ENCODE measurements around the gene SH3BGRL2. TPM values are rescaled to one million over a fixed set of nuclear protein-coding genes. Genes with fewer than 3 reads are reported as not detected.
A peak's percentile ranks its signal among the peaks of the same experiment; 100 is the strongest.
"Not testable (repeated sequence)": the region's sequence is repeated elsewhere in the genome, so short reads cannot be mapped to it uniquely, and the experiment has no call there.

Gene SH3BGRL2
- total RNA-seq, 3 donors from 2014 or later = 0.14 to 0.92 (median 0.51) TPM

DNA sequence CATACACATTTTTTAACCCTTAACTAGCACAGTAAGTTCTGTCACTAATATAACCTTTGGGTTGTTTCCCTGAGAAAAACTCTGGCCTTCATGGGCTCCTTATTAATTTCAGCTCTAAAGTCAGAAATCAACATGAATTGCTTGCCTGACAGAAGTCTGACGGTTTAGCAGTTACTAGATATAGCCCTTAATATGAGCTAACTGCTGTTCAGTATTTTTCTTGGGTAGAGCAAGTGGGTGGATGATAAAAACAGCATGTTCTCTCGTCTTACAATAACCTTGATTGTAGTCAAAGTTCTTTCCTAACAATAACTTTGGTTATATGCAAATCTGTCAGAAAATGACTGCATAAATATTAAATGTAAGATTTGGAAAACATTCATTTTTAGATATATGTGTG is 81.0 kb downstream of the SH3BGRL2 start:
- H3K36me3 Mint-ChIP-seq (ENCODE audit: insufficient read depth) = no peaks in the 10 kb centered on the region
- ATAC-seq (no peak), DNase-seq (no peak)
- H3K4me3 Mint-ChIP-seq = no peak overlapping the region
- no peaks in the 10 kb centered on the region for H3K9me3 Mint-ChIP-seq
- no peaks in the 10 kb centered on the region for H3K27me3 Mint-ChIP-seq (ENCODE audit: low read depth)
- H3K4me1 Mint-ChIP-seq (ENCODE audit: low read depth) = no peaks in the 10 kb centered on the region

DNA sequence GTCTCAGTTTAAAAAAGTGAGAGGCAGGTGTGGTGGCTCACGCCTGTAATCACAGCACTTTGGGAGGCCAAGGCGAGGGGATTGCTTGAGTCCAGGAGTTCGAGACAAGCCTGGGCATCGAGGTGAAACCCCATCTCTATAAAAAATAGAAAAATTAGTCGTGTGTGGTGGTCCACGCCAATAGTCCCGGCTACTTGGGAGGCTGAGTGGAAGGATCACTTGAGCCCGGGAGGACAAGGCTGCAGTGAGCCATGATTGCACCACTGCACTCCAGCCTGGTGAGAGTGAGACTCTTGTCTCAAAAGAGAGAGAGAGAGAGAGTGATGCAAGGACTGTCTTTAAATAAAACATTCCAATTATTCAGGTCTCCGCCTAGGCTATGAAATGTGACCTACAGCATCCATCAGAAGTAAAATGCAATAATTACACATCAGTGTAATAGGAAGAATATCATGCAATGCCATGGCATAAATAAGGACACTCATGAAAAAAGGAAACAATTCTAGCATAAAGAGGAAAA is 81.5 kb downstream of the SH3BGRL2 start:
- no peaks in the 10 kb centered on the region for H3K4me1 Mint-ChIP-seq (ENCODE audit: low read depth)
- H3K27me3 Mint-ChIP-seq (ENCODE audit: low read depth) = no peaks in the 10 kb centered on the region
- no peaks in the 10 kb centered on the region for H3K36me3 Mint-ChIP-seq (ENCODE audit: insufficient read depth)
- ATAC-seq = no peak
- no peaks in the 10 kb centered on the region for H3K9me3 Mint-ChIP-seq
- no peak for DNase-seq
- H3K4me3 Mint-ChIP-seq = no peak overlapping the region

DNA sequence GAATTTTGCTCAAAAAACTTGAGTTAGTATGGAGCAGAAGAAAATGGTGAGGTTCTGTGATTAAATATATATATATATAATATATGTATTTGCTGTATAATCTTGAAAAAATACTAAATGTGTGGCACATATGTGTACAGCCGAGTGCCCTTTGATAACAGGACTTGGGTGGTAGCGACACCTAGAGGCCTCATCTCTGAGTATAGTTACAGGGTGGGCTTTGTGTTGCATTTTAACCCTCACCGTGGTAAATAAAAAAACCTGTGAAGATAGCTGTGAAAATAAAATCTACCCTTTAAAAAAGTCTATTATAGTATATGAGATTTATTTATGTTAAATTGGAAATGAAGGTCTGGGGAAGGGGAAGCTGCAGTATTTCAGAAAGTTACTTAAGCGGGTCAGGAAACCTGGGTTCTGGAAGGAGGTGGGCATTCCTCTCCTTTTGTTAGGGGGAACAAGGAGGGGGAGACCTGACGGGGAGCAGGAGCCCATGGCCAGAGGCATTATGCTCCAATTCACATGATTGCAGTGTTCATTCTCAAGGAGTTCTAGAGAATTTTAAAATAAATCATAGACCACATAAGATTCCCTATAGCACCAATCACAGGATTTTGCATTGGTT is 82.7 kb downstream of the SH3BGRL2 start:
- Mint-ChIP-seq H3K9me3 (no peaks in the 10 kb centered on the region), H3K27me3 (ENCODE audit: low read depth) (no peaks in the 10 kb centered on the region), H3K4me3 (no peak overlapping the region), H3K4me1 (ENCODE audit: low read depth) (no peaks in the 10 kb centered on the region), H3K36me3 (ENCODE audit: insufficient read depth) (no peaks in the 10 kb centered on the region)
- ATAC-seq (peak in 1 of 2 donors; percentile 38), DNase-seq (peak; percentile 49)

DNA sequence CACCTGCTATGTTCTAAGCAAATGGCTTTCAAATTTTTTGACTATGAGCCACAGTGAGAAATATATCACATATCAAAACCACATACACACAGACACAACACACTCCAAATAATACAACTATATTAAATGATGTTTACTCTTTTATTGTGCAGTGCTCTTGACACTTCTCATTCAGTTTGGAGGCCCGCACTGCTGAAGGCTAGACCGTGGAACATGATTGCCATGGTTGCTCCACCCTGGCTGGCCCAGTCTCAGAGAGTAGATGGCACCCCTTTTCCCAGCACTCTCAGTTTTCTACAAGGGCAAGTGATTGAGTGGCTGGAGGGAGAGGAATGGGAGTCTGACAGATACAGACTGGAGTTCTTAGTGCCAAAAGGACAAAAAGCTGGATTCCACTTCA is 86.9 kb downstream of the SH3BGRL2 start:
- ATAC-seq (no peak), DNase-seq (no peak)
- no peaks in the 10 kb centered on the region for H3K9me3 Mint-ChIP-seq
- H3K4me3 Mint-ChIP-seq = no peak overlapping the region
- H3K27me3 Mint-ChIP-seq (ENCODE audit: low read depth) = peaks cover 1% of the 10 kb centered on the region
- H3K36me3 Mint-ChIP-seq (ENCODE audit: insufficient read depth) = no peaks in the 10 kb centered on the region
- H3K4me1 Mint-ChIP-seq (ENCODE audit: low read depth) = no peaks in the 10 kb centered on the region

DNA sequence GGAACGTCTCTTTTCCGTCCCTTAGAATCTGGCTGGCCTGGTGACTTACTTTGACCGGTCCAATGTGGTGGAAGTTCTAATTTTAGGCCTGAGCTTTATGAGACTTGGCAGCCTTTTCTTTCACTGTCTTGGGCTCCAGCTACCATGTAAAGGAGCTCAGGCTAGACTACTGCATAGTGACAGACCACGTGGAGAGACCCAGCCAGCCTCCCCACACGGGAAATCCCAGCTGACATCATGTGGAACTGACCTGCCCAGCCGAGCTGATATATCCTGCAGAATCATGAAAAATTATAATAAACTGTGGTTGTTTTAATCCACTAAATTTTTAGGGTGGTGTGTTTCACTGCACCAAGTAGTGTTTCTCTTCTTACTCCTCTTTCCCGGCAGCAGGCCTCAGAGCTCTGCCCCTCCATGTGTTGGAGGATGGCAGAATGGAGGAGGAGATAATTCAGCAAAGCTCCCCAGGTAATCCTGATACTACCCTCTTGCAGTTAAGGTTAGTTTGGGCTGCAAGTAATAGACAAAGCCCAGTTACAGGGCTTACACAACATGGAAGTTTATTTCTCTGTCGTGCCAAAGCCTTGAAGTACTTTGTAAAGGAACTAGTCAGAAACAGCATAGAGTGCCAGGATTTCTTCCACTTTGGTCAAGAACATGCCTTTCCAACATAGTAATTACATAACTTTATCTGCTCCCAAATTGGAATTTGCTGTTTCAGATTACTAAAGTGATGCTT is 87.5 kb downstream of the SH3BGRL2 start:
- no peaks in the 10 kb centered on the region for H3K4me1 Mint-ChIP-seq (ENCODE audit: low read depth)
- H3K36me3 Mint-ChIP-seq (ENCODE audit: insufficient read depth) = no peaks in the 10 kb centered on the region
- ATAC-seq = no peak
- peaks cover 1% of the 10 kb centered on the region for H3K27me3 Mint-ChIP-seq (ENCODE audit: low read depth)
- no peak overlapping the region for H3K4me3 Mint-ChIP-seq
- no peaks in the 10 kb centered on the region for H3K9me3 Mint-ChIP-seq
- DNase-seq = no peak

DNA sequence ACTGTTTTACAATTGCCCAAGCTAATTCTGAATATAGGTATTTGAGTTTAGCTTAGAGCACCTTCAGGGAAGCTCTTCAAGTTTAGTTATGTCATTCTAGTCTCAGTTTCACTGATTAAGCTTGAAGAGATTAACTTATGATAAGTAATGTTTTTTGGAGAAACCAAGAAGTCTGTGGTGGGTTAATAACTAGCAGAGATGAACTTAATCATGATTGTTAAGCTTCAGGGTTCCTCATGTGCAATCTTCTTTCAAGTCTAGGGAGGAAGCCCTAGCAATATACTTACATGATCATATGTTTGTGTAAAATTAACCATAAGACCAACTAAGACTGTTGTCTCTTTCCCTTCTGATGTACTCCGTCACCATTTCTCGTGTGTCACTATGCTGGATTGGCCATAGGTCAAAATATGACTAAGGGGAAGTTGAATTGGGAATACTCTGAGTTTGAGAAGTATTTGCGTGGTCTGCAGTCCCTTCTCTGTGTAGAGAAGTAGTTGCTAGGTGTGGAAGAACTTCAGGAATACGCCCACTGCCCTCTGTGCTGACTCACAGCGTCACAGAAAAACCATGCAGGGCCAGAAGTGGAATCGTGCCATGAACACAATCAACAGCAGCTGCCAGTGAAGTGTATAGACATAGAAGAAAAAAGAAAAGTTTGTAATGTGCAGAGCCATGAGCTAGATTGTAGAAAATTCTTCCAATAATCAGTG is 88.3 kb downstream of the SH3BGRL2 start:
- DNase-seq (no peak), ATAC-seq (no peak)
- Mint-ChIP-seq H3K4me1 (ENCODE audit: low read depth) (no peaks in the 10 kb centered on the region), H3K27me3 (ENCODE audit: low read depth) (peaks cover 1% of the 10 kb centered on the region), H3K4me3 (no peak overlapping the region), H3K36me3 (ENCODE audit: insufficient read depth) (no peaks in the 10 kb centered on the region), H3K9me3 (no peaks in the 10 kb centered on the region)

DNA sequence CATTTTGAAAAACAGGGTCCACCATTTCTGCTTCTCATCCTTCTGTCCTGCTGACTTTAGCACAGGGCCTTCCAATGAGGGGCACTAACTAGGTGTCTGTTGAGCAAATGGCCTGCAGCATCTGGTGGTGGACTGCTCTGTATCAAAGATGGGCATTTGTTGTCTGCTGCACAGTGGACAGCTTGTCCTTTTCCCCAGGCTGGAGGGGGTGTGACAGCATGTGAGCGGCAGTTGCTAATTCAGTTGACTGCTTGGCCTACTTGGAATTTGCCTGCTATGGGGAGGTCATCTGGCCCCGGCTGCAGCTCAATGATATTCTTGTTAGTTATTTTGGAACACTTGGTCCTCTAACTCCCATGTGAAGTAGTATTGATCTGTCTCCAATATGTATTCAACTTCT is 93.7 kb downstream of the SH3BGRL2 start:
- no peaks in the 10 kb centered on the region for H3K36me3 Mint-ChIP-seq (ENCODE audit: insufficient read depth)
- no peaks in the 10 kb centered on the region for H3K9me3 Mint-ChIP-seq
- DNase-seq (no peak), ATAC-seq (no peak)
- H3K27me3 Mint-ChIP-seq (ENCODE audit: low read depth) = peaks cover 12% of the 10 kb centered on the region
- no peaks in the 10 kb centered on the region for H3K4me1 Mint-ChIP-seq (ENCODE audit: low read depth)
- H3K4me3 Mint-ChIP-seq = no peak overlapping the region

DNA sequence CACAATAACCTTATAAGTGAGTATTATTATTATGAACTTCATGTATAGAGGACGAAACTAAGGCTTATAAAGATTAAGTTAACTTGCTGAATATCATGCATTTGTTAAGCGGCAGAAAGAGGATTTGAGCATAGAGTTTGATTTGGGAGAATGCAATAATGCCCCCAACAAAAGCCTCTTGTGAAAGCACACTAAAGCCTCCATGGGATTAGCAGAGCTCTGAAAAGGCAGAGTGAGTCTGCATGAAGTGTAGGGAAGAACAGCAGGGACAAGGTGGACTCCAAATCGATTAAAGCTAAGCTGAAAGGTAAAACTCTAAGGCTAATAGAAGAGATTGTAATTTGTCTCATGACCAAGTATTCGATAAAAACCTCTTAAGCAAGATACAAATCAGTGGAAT is 100.3 kb downstream of the SH3BGRL2 start:
- ATAC-seq = no peak
- Mint-ChIP-seq H3K9me3 (no peaks in the 10 kb centered on the region), H3K4me1 (ENCODE audit: low read depth) (no peaks in the 10 kb centered on the region), H3K27me3 (ENCODE audit: low read depth) (peaks cover 15% of the 10 kb centered on the region), H3K36me3 (ENCODE audit: insufficient read depth) (no peaks in the 10 kb centered on the region), H3K4me3 (no peak overlapping the region)
- DNase-seq = no peak

DNA sequence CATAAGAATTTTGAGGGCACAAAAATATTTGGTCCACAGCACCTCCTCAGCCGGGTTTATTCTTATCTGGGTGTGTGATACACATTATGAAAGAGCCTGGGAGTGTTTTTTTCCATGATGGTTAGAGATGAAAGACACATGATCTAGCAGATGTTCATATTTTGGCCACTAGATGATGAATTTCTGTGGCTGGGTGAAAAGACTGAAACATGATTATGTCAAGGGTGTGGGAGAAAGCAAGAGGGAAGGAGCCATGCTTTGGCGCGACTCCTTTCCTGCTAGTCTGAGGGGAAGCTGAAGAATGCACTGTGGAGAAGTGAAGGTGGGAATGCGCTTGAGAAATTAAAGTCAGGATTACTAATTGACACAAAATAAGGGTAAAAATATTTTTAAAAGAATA is 102.3 kb downstream of the SH3BGRL2 start:
- Mint-ChIP-seq H3K27me3 (ENCODE audit: low read depth) (peaks cover 6% of the 10 kb centered on the region), H3K4me3 (no peak overlapping the region)
- ATAC-seq = no peak

DNA sequence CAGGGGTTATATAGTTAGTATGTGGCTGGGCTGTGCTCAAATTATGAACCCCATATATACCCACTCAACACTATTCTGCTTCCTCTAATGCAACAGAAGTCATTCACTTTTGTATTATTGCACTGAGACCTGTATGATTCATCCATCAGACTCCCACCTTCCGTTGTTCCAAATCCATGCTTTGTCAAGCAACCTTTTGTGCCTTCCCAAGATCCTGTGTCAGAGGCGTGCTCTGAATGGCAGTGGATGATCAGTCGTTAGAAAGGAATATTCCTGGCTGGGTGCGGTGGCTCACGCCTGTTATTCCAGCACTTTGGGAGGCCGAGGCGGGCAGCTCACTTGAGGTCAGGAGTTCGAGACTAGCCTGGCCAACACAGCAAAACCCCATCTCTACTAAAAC is 103.2 kb downstream of the SH3BGRL2 start:
- Mint-ChIP-seq H3K4me1 (ENCODE audit: low read depth) (no peaks in the 10 kb centered on the region), H3K36me3 (ENCODE audit: insufficient read depth) (no peaks in the 10 kb centered on the region), H3K4me3 (no peak overlapping the region), H3K9me3 (no peaks in the 10 kb centered on the region), H3K27me3 (ENCODE audit: low read depth) (peaks cover 6% of the 10 kb centered on the region)
- DNase-seq (no peak), ATAC-seq (no peak)

More for the DNA sequence above, 102.3 kb downstream of the SH3BGRL2 start:
- Mint-ChIP-seq H3K4me1 (ENCODE audit: low read depth) (no peaks in the 10 kb centered on the region), H3K36me3 (ENCODE audit: insufficient read depth) (no peaks in the 10 kb centered on the region), H3K9me3 (no peaks in the 10 kb centered on the region)
- DNase-seq = no peak

DNA sequence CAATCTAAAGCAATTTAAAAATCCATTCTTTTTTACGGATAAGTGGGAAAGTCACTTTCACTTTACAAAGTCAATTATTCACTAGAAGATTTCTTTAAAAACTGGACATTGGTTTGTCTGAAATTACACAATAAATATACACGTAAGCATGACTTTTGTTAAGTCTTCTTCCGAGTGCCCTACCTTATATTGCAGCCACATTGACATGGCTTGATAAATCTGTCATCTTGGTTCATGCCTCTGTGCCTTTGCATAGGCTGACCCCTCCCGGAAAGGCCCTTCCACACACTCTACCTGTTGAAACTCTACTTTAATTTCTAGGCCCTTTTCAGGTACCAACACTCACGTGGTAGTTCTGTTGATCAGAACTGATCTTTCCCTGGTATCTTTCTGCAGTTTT is 104.1 kb downstream of the SH3BGRL2 start:
- H3K4me3 Mint-ChIP-seq = no peak overlapping the region
- no peaks in the 10 kb centered on the region for H3K9me3 Mint-ChIP-seq
- H3K36me3 Mint-ChIP-seq (ENCODE audit: insufficient read depth) = no peaks in the 10 kb centered on the region
- ATAC-seq = no peak
- H3K4me1 Mint-ChIP-seq (ENCODE audit: low read depth) = no peaks in the 10 kb centered on the region
- no peak for DNase-seq
- peaks cover 6% of the 10 kb centered on the region for H3K27me3 Mint-ChIP-seq (ENCODE audit: low read depth)

DNA sequence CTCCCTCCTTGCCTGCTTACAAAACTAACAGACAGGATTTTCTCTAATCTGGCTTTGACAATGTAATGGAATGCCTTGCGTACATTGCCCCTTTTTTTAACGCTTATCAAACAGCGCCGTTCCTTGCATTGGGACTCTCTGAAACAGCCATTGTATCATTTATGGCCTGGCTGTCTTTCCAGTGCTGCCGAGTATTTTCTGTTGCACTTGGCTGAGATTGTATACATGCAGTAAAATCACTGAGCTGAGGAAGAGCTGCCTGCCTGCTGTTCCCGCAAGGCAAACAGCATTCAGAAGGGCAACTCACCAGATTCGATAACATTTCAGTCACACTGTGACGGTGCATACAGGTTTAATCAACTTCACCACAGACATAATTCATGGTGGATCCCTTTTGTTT is 106.0 kb downstream of the SH3BGRL2 start:
- DNase-seq (no peak), ATAC-seq (no peak)
- Mint-ChIP-seq H3K4me3 (no peak overlapping the region), H3K4me1 (ENCODE audit: low read depth) (no peaks in the 10 kb centered on the region), H3K27me3 (ENCODE audit: low read depth) (peaks cover 6% of the 10 kb centered on the region), H3K36me3 (ENCODE audit: insufficient read depth) (no peaks in the 10 kb centered on the region), H3K9me3 (no peaks in the 10 kb centered on the region)

DNA sequence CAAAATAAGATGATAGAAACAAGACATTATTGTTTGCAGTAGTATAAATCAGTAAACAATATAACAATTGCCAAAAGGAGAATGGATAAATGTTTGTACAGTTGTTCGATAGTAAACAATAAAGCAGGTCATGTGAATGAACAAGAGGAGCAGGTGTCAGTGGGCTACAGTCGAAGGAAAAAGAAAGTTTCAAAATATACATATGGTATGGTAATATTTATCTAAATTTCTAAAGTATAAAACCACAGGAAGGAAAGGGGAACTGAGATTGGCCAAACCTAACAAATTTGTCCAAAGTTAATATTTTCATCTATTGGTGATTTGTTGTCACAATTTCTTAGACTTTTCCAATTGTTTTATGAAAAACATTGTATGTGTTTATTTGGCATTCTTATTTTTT is 110.9 kb downstream of the SH3BGRL2 start:
- H3K4me3 Mint-ChIP-seq = no peak overlapping the region
- no peaks in the 10 kb centered on the region for H3K4me1 Mint-ChIP-seq (ENCODE audit: low read depth)
- no peak for DNase-seq
- peaks cover 2% of the 10 kb centered on the region for H3K36me3 Mint-ChIP-seq (ENCODE audit: insufficient read depth)
- no peaks in the 10 kb centered on the region for H3K27me3 Mint-ChIP-seq (ENCODE audit: low read depth)
- no peak for ATAC-seq
- H3K9me3 Mint-ChIP-seq = peaks cover 17% of the 10 kb centered on the region

DNA sequence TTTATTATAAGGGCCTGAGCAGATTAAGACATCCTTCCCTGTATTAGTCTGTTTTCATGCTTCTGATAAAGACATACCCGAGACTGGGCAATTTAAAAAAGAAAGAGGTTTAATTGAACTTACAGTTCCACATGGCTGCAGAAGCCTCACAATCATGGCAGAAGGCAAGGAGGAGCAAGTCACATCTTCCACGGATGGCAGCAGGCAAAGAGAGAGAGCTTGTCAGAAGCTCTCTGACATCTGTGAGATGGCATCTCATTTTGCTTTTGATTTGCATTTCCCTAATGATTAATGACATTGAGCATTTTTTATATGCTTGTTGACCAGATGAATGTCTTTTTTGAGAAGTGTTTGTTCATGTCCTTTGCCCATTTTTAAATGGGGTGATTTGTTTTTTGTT is 114.2 kb downstream of the SH3BGRL2 start:
- H3K27me3 Mint-ChIP-seq (ENCODE audit: low read depth); ATAC-seq; DNase-seq; H3K36me3 Mint-ChIP-seq (ENCODE audit: insufficient read depth); H3K4me1 Mint-ChIP-seq (ENCODE audit: low read depth); H3K4me3 Mint-ChIP-seq: not testable (repeated sequence)
- peaks cover 17% of the 10 kb centered on the region for H3K9me3 Mint-ChIP-seq

DNA sequence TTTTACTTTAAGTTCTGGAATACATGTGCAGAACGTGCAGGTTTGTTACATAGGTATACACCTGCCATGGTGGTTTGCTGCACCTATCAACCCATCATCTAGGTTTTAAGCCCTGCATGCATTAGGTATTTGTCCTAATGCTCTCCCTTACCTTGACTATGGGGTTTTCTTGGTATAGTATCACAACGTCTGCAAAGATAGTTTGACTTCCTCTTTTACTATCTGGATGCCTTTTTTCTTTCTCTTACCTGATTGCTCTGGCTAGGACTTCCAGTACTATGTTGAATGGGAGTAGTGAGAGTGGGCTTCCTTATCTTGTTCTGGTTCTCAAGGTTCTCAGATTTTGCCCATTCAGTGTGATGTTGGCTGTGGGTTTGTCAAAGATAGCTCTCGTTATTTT is 115.2 kb downstream of the SH3BGRL2 start:
- not testable (repeated sequence) for DNase-seq; H3K4me1 Mint-ChIP-seq (ENCODE audit: low read depth); H3K36me3 Mint-ChIP-seq (ENCODE audit: insufficient read depth); H3K27me3 Mint-ChIP-seq (ENCODE audit: low read depth); H3K4me3 Mint-ChIP-seq; ATAC-seq
- peaks cover 17% of the 10 kb centered on the region for H3K9me3 Mint-ChIP-seq

Measured in activated T-cell treated with anti-CD3 and anti-CD28 coated beads, Interleukin-2, amount 50 U/mL, for 4 hours (primary cell).